Stimulated activated CD8-positive, alpha-beta memory T cell treated with anti-CD3 and anti-CD28 coated beads, Interleukin-4, amount 100 ng/mL, for 48 hours (primary cell): ENCODE measurements around the gene TTC28.
A peak's percentile ranks its signal among the peaks of the same experiment; 100 is the strongest.
"Not testable (repeated sequence)": the region's sequence is repeated elsewhere in the genome, so short reads cannot be mapped to it uniquely, and the experiment has no call there.

ENCODE experiments used
- DNase-seq: peaks from one replicate; pipeline ENCODE4 v3.0.0-alpha.2; 2020

TTC28 gene

GRCh38 chr22:28478564-28478963 is 201.1 kb downstream of the TTC28 start:
- DNase-seq: no peak

GRCh38 chr22:28477556-28477955 is 202.1 kb downstream of the TTC28 start:
- DNase-seq: no peak

- DNase-seq: no peak
Observed at GRCh38 chr22:28474330-28474729, 205.3 kb downstream of the TTC28 start.

GRCh38 chr22:28473258-28473657 is 206.4 kb downstream of the TTC28 start:
- DNase-seq: no peak

GRCh38 chr22:28467055-28467454 is 212.6 kb downstream of the TTC28 start:
- not testable (repeated sequence) for DNase-seq

GRCh38 chr22:28466399-28466798 is 213.2 kb downstream of the TTC28 start:
- DNase-seq: no peak

GRCh38 chr22:28465841-28466240 is 213.8 kb downstream of the TTC28 start:
- no peak for DNase-seq

- no peak for DNase-seq
Observed at GRCh38 chr22:28464127-28464526, 215.5 kb downstream of the TTC28 start.

GRCh38 chr22:28463408-28463807 is 216.2 kb downstream of the TTC28 start:
- DNase-seq: not testable (repeated sequence)

- DNase-seq: no peak
Observed at GRCh38 chr22:28462901-28463300, 216.7 kb downstream of the TTC28 start.

- no peak for DNase-seq
Observed at GRCh38 chr22:28462041-28462440, 217.6 kb downstream of the TTC28 start.

- DNase-seq: no peak
Observed at GRCh38 chr22:28454431-28455064, 225.1 kb downstream of the TTC28 start.

GRCh38 chr22:28450109-28450508 is 229.5 kb downstream of the TTC28 start:
- DNase-seq: no peak

GRCh38 chr22:28449041-28449440 is 230.6 kb downstream of the TTC28 start:
- DNase-seq: no peak

- no peak for DNase-seq
Observed at GRCh38 chr22:28448625-28449024, 231.0 kb downstream of the TTC28 start.

GRCh38 chr22:28444659-28445058 is 235.0 kb downstream of the TTC28 start:
- no peak for DNase-seq

- DNase-seq: peak; percentile 28
Observed at GRCh38 chr22:28443526-28443876, 236.1 kb downstream of the TTC28 start.

GRCh38 chr22:28442711-28443525 is 236.7 kb downstream of the TTC28 start:
- DNase-seq: peak; percentile 35

GRCh38 chr22:28442264-28442710 is 237.4 kb downstream of the TTC28 start:
- DNase-seq: peak; percentile 77

- DNase-seq: no peak
Observed at GRCh38 chr22:28441720-28442263, 237.8 kb downstream of the TTC28 start.

GRCh38 chr22:28440592-28441390 is 238.8 kb downstream of the TTC28 start:
- DNase-seq: no peak

- DNase-seq: no peak
Observed at GRCh38 chr22:28438183-28438768, 241.4 kb downstream of the TTC28 start.

GRCh38 chr22:28435982-28436381 is 243.7 kb downstream of the TTC28 start:
- DNase-seq: no peak
